ENCODE results near the gene DMRTA2.

DNA sequence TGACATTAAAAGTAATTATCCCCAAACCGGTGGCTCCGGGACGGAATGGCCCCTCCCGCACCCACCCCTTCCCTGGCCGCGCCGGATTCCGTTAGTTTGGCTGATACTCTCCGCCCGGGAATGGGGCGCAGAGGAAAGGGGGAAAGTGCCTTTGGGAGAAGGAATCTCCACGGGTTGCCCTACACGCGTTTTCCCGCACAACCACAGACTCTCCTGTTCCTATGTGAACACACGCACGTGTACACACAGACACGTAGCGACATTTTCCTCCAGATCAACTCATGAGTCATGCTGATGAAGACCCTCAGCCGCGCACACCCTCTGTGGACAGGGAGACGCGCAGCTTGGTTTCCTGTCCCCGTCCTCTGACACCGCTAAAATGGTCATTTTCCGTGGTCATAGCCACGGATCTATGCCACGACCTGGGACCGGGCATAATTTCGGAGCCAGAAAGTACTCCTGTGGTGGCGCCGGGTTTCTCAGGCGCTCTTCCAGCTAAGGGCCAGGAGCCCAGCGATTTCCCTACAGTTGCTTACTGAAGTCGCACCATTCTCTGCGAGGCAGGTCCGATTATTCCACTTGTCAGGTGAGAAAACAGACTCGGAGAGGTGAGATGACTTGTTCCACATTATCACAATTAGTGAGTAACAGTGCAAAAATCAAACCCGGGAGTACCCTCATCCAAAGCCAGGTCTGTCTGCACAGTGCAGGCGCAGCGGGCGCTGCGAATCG is 4.0 kb upstream of the DMRTA2 start:
- TF ChIP-seq SNAI2 (CRISPR knock-in tag; IDR thresholded peaks at IDR 0.05) (no peak), BACH2 (CRISPR knock-in tag; IDR thresholded peaks at IDR 0.05; ENCODE audit: borderline replicate concordance) (no peak), ZNF8 (CRISPR knock-in tag; IDR thresholded peaks at IDR 0.05) (no peak), ZFP3 (CRISPR knock-in tag; IDR thresholded peaks at IDR 0.05) (no peak)
- TF ChIP-seq, protein P1, sequence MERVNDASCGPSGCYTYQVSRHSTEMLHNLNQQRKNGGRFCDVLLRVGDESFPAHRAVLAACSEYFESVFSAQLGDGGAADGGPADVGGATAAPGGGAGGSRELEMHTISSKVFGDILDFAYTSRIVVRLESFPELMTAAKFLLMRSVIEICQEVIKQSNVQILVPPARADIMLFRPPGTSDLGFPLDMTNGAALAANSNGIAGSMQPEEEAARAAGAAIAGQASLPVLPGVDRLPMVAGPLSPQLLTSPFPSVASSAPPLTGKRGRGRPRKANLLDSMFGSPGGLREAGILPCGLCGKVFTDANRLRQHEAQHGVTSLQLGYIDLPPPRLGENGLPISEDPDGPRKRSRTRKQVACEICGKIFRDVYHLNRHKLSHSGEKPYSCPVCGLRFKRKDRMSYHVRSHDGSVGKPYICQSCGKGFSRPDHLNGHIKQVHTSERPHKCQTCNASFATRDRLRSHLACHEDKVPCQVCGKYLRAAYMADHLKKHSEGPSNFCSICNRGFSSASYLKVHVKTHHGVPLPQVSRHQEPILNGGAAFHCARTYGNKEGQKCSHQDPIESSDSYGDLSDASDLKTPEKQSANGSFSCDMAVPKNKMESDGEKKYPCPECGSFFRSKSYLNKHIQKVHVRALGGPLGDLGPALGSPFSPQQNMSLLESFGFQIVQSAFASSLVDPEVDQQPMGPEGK (CRISPR knock-in tag; IDR thresholded peaks at IDR 0.05; ENCODE audit: borderline replicate concordance) = no peak

Data from SK-N-SH treated with all-trans-retinoic acid at 6 μM for 48 hours (cell line).